MCF 10A (cell line): Measurements from ENCODE around the gene GRM8. TPM values are rescaled to one million over a fixed set of nuclear protein-coding genes. Genes with fewer than 3 reads are reported as not detected.
A peak's percentile ranks its signal among the peaks of the same experiment; 100 is the strongest.

ENCODE experiments used
- BruUV-seq: library from RNA; stranded (reverse); fragments of 400-500 nt; replicated peaks from 2 replicates; lab custom pipeline; 2021; lab: Mats Ljungman, UMichigan
- CTCF ChIA-PET: fragments of 300-600 bp; sonication (Branson Sonifier 250); formaldehyde crosslinking; extraction: SDS; loops from one replicate; lab custom pipeline; 2021; ENCODE audit warnings: antibody characterized with exemption, inconsistent platforms; lab: Yijun Ruan, JAX
- POLR2A ChIA-PET: fragments of 300-600, 350-650 bp; sonication (Branson Sonifier 250); formaldehyde crosslinking; extraction: SDS; loops from one replicate; lab custom pipeline; 2020; ENCODE audit warnings: antibody characterized with exemption, inconsistent platforms; lab: Yijun Ruan, JAX
- DNase-seq: peaks from one replicate; pipeline ENCODE4 v3.0.0-alpha.2; 2018; ENCODE audit not compliant: unreplicated experiment
- H3K27ac Mint-ChIP-seq: one replicate; pipeline ENCODE4 v1.8.0; 2022; ENCODE audit warnings: mild to moderate bottlenecking, low read depth, mixed read lengths; ENCODE audit not compliant: unreplicated experiment
- H3K27me3 Mint-ChIP-seq: one replicate; pipeline ENCODE4 v1.8.0; 2022; ENCODE audit warnings: mixed read lengths; ENCODE audit not compliant: insufficient read depth, unreplicated experiment
- H3K36me3 Mint-ChIP-seq: one replicate; pipeline ENCODE4 v1.8.0; 2022; ENCODE audit warnings: mild to moderate bottlenecking, moderate library complexity, mixed read lengths; ENCODE audit not compliant: insufficient read depth, unreplicated experiment
- H3K4me1 Mint-ChIP-seq: one replicate; pipeline ENCODE4 v1.8.0; 2022; ENCODE audit warnings: mixed read lengths; ENCODE audit not compliant: insufficient read depth, unreplicated experiment
- H3K4me3 Mint-ChIP-seq: one replicate; pipeline ENCODE4 v1.8.0; 2022; ENCODE audit warnings: mild to moderate bottlenecking, moderate library complexity, mixed read lengths; ENCODE audit not compliant: unreplicated experiment
- H3K9me3 Mint-ChIP-seq: one replicate; pipeline ENCODE4 v1.8.0; 2022; ENCODE audit warnings: mixed read lengths; ENCODE audit not compliant: unreplicated experiment
- CTCF ChIP-seq: fragments of 200-600 bp; IDR thresholded peaks from one replicate; pipeline ENCODE4 v1.8.0; 2022; ENCODE audit warnings: antibody characterized with exemption, mild to moderate bottlenecking; ENCODE audit not compliant: unreplicated experiment
- intact Hi-C: fragments of 100-400 bp; cut with micrococcal nuclease; formaldehyde crosslinking; loops from 2 replicates; pipeline ENCODE4 v1.14.1; 2022
- total RNA-seq: library from RNA; stranded (reverse); gene quantifications from 2 replicates; pipeline ENCODE4 v1.2.3, GENCODE V29; 2022

The GRM8 gene
- total RNA-seq, 1 experiment from 2014 or later = not detected

GRCh38 chr7:127040042-127040441 lies 212.7 kb downstream of the GRM8 start:
- ChIA-PET CTCF (no interaction called here), POLR2A (no interaction called here)
- no peaks in the 10 kb centered on the region for H3K4me1 Mint-ChIP-seq
- H3K27me3 Mint-ChIP-seq = peaks cover 14% of the 10 kb centered on the region
- H3K27ac Mint-ChIP-seq = no peak overlapping the region
- no TSS peak for BruUV-seq
- H3K4me3 Mint-ChIP-seq = no peak overlapping the region
- no peaks in the 10 kb centered on the region for H3K9me3 Mint-ChIP-seq
- no peaks in the 10 kb centered on the region for H3K36me3 Mint-ChIP-seq
- intact Hi-C loops = no loop called here
- TF ChIP-seq CTCF = no peak
- no peak for DNase-seq

- CTCF ChIA-PET = no interaction called here
- Mint-ChIP-seq H3K4me1 (no peaks in the 10 kb centered on the region), H3K27ac (no peak overlapping the region), H3K27me3 (peaks cover 19% of the 10 kb centered on the region), H3K4me3 (no peak overlapping the region), H3K36me3 (no peaks in the 10 kb centered on the region), H3K9me3 (no peaks in the 10 kb centered on the region)
- BruUV-seq = no TSS peak
- POLR2A ChIA-PET = no interaction called here
- TF ChIP-seq CTCF = no peak
- intact Hi-C loops = no loop called here
- DNase-seq = no peak
Observed at GRCh38 chr7:127039541-127039940, 213.2 kb downstream of the GRM8 start.

GRCh38 chr7:127035203-127035849 lies 217.4 kb downstream of the GRM8 start:
- BruUV-seq = no TSS peak
- CTCF ChIA-PET = no interaction called here
- peak; percentile 7 for DNase-seq
- Mint-ChIP-seq H3K27me3 (peaks cover 26% of the 10 kb centered on the region), H3K4me3 (no peak overlapping the region), H3K4me1 (no peaks in the 10 kb centered on the region), H3K27ac (no peak overlapping the region), H3K9me3 (no peaks in the 10 kb centered on the region), H3K36me3 (no peaks in the 10 kb centered on the region)
- intact Hi-C loops = no loop called here
- POLR2A ChIA-PET = interaction anchor here (1.0 kb wide), 1 partner anchor 10 kb away, joined by 3 read pairs; no protein-coding TSS in a partner anchor
- TF ChIP-seq CTCF = no peak

- H3K9me3 Mint-ChIP-seq = no peaks in the 10 kb centered on the region
- intact Hi-C loops = no loop called here
- H3K27me3 Mint-ChIP-seq = peaks cover 26% of the 10 kb centered on the region
- POLR2A ChIA-PET = interaction anchor here (1.0 kb wide), 1 partner anchor 9 kb away, joined by 3 read pairs; no protein-coding TSS in a partner anchor
- no peak overlapping the region for H3K4me3 Mint-ChIP-seq
- H3K27ac Mint-ChIP-seq = no peak overlapping the region
- H3K4me1 Mint-ChIP-seq = no peaks in the 10 kb centered on the region
- no peak for TF ChIP-seq CTCF
- no TSS peak for BruUV-seq
- DNase-seq = no peak
- H3K36me3 Mint-ChIP-seq = no peaks in the 10 kb centered on the region
- CTCF ChIA-PET = no interaction called here
Observed at GRCh38 chr7:127034186-127034806, 218.4 kb downstream of the GRM8 start.
